H1 (cell line): Measurements from ENCODE around the gene LMX1A. TPM values are rescaled to one million over a fixed set of nuclear protein-coding genes. Genes with fewer than 3 reads are reported as not detected.

Experiments used
- CTCF ChIA-PET: fragments of 300-600 bp; sonication (Branson Sonifier 250); formaldehyde crosslinking; loops from one replicate; lab custom pipeline; 2021; ENCODE audit not compliant: partially characterized antibody; lab: Charles Lee
- POLR2A ChIA-PET: fragments of 300-600 bp; sonication (Branson Sonifier 250); formaldehyde crosslinking; loops from one replicate; lab custom pipeline; 2021; ENCODE audit warnings: inconsistent platforms; ENCODE audit not compliant: partially characterized antibody; lab: Charles Lee
- DNase-seq, 2 experiments: peaks; one replicate each; pipeline versions ENCODE4 v3.0.0 to v3.0.0-alpha.2; 2010 to 2022; ENCODE audit warnings: low spot score in 2 of 2, low read depth in 1 of 2, mixed read lengths in 1 of 2
- FAIRE-seq: peaks from 2 replicates; lab custom pipeline; 2011; peaks lifted over from hg19 to GRCh38; lab: Jason Lieb, UNC
- H2AFZ ChIP-seq: 2 replicates; pipeline ENCODE4 v1.8.1; 2012; ENCODE audit warnings: low read length, inconsistent platforms
- H2AK5ac ChIP-seq: 2 replicates; pipeline ENCODE4 v1.6.1; 2013; ENCODE audit warnings: low read depth, low read length
- H2BK120ac ChIP-seq: replicated peaks from 2 replicates; pipeline ENCODE3; 2013; ENCODE audit warnings: low read depth, low read length, inconsistent platforms
- H2BK12ac ChIP-seq: 2 replicates; pipeline ENCODE4 v1.6.1; 2013; ENCODE audit warnings: low read depth, low read length
- H2BK15ac ChIP-seq: 2 replicates; pipeline ENCODE4 v1.6.1; 2013; ENCODE audit warnings: low read length
- H2BK20ac ChIP-seq: 2 replicates; pipeline ENCODE4 v1.6.1; 2013; ENCODE audit warnings: low read length
- H2BK5ac ChIP-seq: 2 replicates; pipeline ENCODE4 v1.6.1; 2013; ENCODE audit warnings: low read depth, low read length
- H3K14ac ChIP-seq: 2 replicates; pipeline ENCODE4 v1.6.1; 2013; ENCODE audit warnings: inconsistent platforms; ENCODE audit not compliant: insufficient read length
- H3K18ac ChIP-seq: 2 replicates; pipeline ENCODE4 v1.6.1; 2013; ENCODE audit warnings: low read length; ENCODE audit errors: extremely low read depth
- H3K23ac ChIP-seq: 2 replicates; pipeline ENCODE4 v1.6.1; 2013; ENCODE audit warnings: inconsistent platforms; ENCODE audit not compliant: insufficient read length
- H3K23me2 ChIP-seq: 2 replicates; pipeline ENCODE4 v1.6.1; 2013; ENCODE audit warnings: low read depth, low read length
- H3K27ac ChIP-seq: 2 replicates; pipeline ENCODE4 v1.6.1; 2011; ENCODE audit warnings: low read depth, low read length, inconsistent platforms
- H3K27me3 ChIP-seq, 4 experiments: replicated peaks in 1 of 4; 1 replicate in 1 of 4; 2 replicates in 3 of 4; pipeline versions ENCODE4 v1.6.1 to v1.8.1; 2011 to 2013; ENCODE audit warnings: low read length in 3 of 4, mild to moderate bottlenecking in 3 of 4, inconsistent platforms in 2 of 4, mixed read lengths in 2 of 4, moderate library complexity in 1 of 4; ENCODE audit not compliant: control insufficient read depth in 3 of 4, insufficient read depth in 3 of 4; ENCODE audit errors: extremely low read depth in 1 of 4
- H3K36me3 ChIP-seq, 4 experiments: 2 replicates each; pipeline versions ENCODE4 v1.6.1 to v1.8.1; 2011 to 2013; ENCODE audit warnings: mild to moderate bottlenecking in 4 of 4, low read length in 3 of 4, moderate library complexity in 2 of 4, control low read depth in 1 of 4, inconsistent platforms in 1 of 4; ENCODE audit not compliant: insufficient read depth in 4 of 4, control insufficient read depth in 2 of 4
- H3K4ac ChIP-seq: replicated peaks from 2 replicates; pipeline ENCODE3; 2013; ENCODE audit warnings: low read length, low read depth, mixed read lengths, inconsistent platforms; ENCODE audit not compliant: insufficient read length
- H3K4me1 ChIP-seq, 4 experiments: replicated peaks in 1 of 4; 1 replicate in 1 of 4; 2 replicates in 3 of 4; pipeline versions ENCODE4 v1.6.1 to v1.8.1; 2011 to 2013; ENCODE audit warnings: low read length in 3 of 4, inconsistent platforms in 2 of 4, mixed read lengths in 1 of 4; ENCODE audit not compliant: insufficient read depth in 4 of 4, control insufficient read depth in 3 of 4
- H3K4me2 ChIP-seq, 2 experiments: 2 replicates each; pipeline versions ENCODE4 v1.6.1 to v1.8.1; 2011 to 2013; ENCODE audit warnings: low read depth in 2 of 2, low read length in 2 of 2, control low read depth in 1 of 2, inconsistent platforms in 1 of 2, mild to moderate bottlenecking in 1 of 2; ENCODE audit not compliant: insufficient read depth in 1 of 2
- H3K4me3 ChIP-seq, 4 experiments: fragments of 200-600, 300-600 bp in 1 of 4; sonication (generic), shearing (Covaris generic), sonication (Bioruptor Twin) in 1 of 4; 2 replicates each; pipeline versions ENCODE4 v1.5.1 to v1.8.1; 2011 to 2016; ENCODE audit warnings: low read length in 4 of 4, low read depth in 3 of 4, control low read depth in 2 of 4, inconsistent platforms in 2 of 4, mild to moderate bottlenecking in 2 of 4, mixed read lengths in 1 of 4, moderate library complexity in 1 of 4; ENCODE audit not compliant: insufficient read depth in 2 of 4; ENCODE audit errors: extremely low read depth in 1 of 4
- H3K56ac ChIP-seq: replicated peaks from 2 replicates; pipeline ENCODE3; 2013; ENCODE audit warnings: low read depth, mild to moderate bottlenecking, mixed read lengths, low read length, inconsistent platforms; ENCODE audit not compliant: insufficient read length
- H3K79me1 ChIP-seq: 2 replicates; pipeline ENCODE4 v1.6.1; 2013; ENCODE audit warnings: low read depth, low read length, control low read depth
- H3K79me2 ChIP-seq, 2 experiments: 2 replicates each; pipeline versions ENCODE4 v1.6.1 to v1.8.1; 2012 to 2013; ENCODE audit warnings: low read length in 2 of 2, mild to moderate bottlenecking in 2 of 2, inconsistent platforms in 1 of 2; ENCODE audit not compliant: insufficient read depth in 2 of 2, control insufficient read depth in 1 of 2
- H3K9ac ChIP-seq, 4 experiments: replicated peaks in 1 of 4; 1 replicate in 1 of 4; 2 replicates in 3 of 4; pipeline versions ENCODE4 v1.6.1 to v1.8.1; 2011 to 2013; ENCODE audit warnings: low read depth in 3 of 4, low read length in 3 of 4, control low read depth in 2 of 4, mild to moderate bottlenecking in 2 of 4, moderate library complexity in 2 of 4, inconsistent platforms in 1 of 4; ENCODE audit errors: extremely low read depth in 1 of 4
- H3K9me3 ChIP-seq, 2 experiments: 2 replicates each; pipeline versions ENCODE4 v1.6.1 to v1.8.1; 2012 to 2013; ENCODE audit warnings: mild to moderate bottlenecking in 2 of 2, moderate library complexity in 2 of 2, control low read depth in 1 of 2, inconsistent platforms in 1 of 2, low read depth in 1 of 2, low read length in 1 of 2, mixed read lengths in 1 of 2; ENCODE audit not compliant: insufficient read depth in 2 of 2
- H4K20me1 ChIP-seq, 2 experiments: replicated peaks in 1 of 2; 2 replicates each; pipeline versions ENCODE3 to v1.8.1; 2011 to 2013; ENCODE audit warnings: inconsistent platforms in 2 of 2, low read length in 2 of 2, mild to moderate bottlenecking in 1 of 2; ENCODE audit not compliant: insufficient read depth in 2 of 2, control insufficient read depth in 1 of 2
- H4K5ac ChIP-seq: 2 replicates; pipeline ENCODE4 v1.6.1; 2013; ENCODE audit warnings: low read length, low read depth, mixed read lengths, inconsistent platforms; ENCODE audit not compliant: insufficient read length
- H4K8ac ChIP-seq: 2 replicates; pipeline ENCODE4 v1.8.0; 2013; ENCODE audit warnings: mild to moderate bottlenecking, moderate library complexity, low read length, inconsistent platforms; ENCODE audit not compliant: insufficient read depth; ENCODE audit errors: extremely low read depth
- H4K91ac ChIP-seq: replicated peaks from 2 replicates; pipeline ENCODE3; 2013; ENCODE audit warnings: low read length, mixed read lengths, inconsistent platforms; ENCODE audit not compliant: insufficient read length
- E2F6 ChIP-seq: IDR thresholded peaks from 2 replicates; pipeline ENCODE4 v1.6.1; 2012; ENCODE audit warnings: inconsistent platforms
- EP300 ChIP-seq, 2 experiments: IDR thresholded peaks; 1 replicate in 1 of 2; 2 replicates in 1 of 2; pipeline ENCODE4 v1.6.1; 2011 to 2012; ENCODE audit warnings: low read depth in 2 of 2, low read length in 2 of 2, mild to moderate bottlenecking in 2 of 2, borderline replicate concordance in 1 of 2, inconsistent platforms in 1 of 2, moderate library complexity in 1 of 2
- JUND ChIP-seq: IDR thresholded peaks from 2 replicates; pipeline ENCODE4 v1.6.1; 2011; ENCODE audit warnings: mild to moderate bottlenecking, improper control_type of control experiment, low read length
- KDM4A ChIP-seq: IDR thresholded peaks from one replicate; pipeline ENCODE4 v1.7.1; 2012; ENCODE audit warnings: low read depth, mild to moderate bottlenecking, moderate library complexity, low read length, inconsistent platforms; ENCODE audit not compliant: severe bottlenecking
- PHF8 ChIP-seq: fragments of 200-600 bp; sonication (generic); conservative IDR thresholded peaks from 2 replicates; pipeline ENCODE4 v1.7.1; 2012; ENCODE audit warnings: low read depth, mild to moderate bottlenecking, inconsistent platforms, low read length, moderate library complexity
- POLR2AphosphoS5 ChIP-seq: IDR thresholded peaks from 2 replicates; pipeline ENCODE4 v1.6.1; 2011; ENCODE audit warnings: low read depth, low read length
- RBBP5 ChIP-seq: IDR thresholded peaks from 2 replicates; pipeline ENCODE4 v1.7.1; 2012; ENCODE audit warnings: low read depth, mild to moderate bottlenecking, inconsistent platforms, low read length, moderate library complexity, borderline replicate concordance
- SIX5 ChIP-seq: IDR thresholded peaks from 2 replicates; pipeline ENCODE4 v1.6.1; 2011; ENCODE audit warnings: mild to moderate bottlenecking, low read depth, low read length
- SP2 ChIP-seq: IDR thresholded peaks from 2 replicates; pipeline ENCODE4 v1.6.1; 2012; ENCODE audit warnings: mild to moderate bottlenecking, low read length, inconsistent platforms
- SP4 ChIP-seq: IDR thresholded peaks from 2 replicates; pipeline ENCODE4 v1.6.1; 2012; ENCODE audit warnings: low read length, inconsistent platforms
- SRF ChIP-seq: IDR thresholded peaks from 2 replicates; pipeline ENCODE4 v1.6.1; 2011; ENCODE audit warnings: mild to moderate bottlenecking, low read depth, low read length, moderate library complexity
- TAF1 ChIP-seq: IDR thresholded peaks from 2 replicates; pipeline ENCODE4 v1.6.1; 2011; ENCODE audit warnings: mild to moderate bottlenecking, low read depth, low read length
- USF2 ChIP-seq: IDR thresholded peaks from 2 replicates; pipeline ENCODE4 v1.6.1; 2011; ENCODE audit warnings: low read length, improper control_type of control experiment
- WGBS, 2 experiments: shearing (Covaris generic) in 1 of 2; methylation state at CpG; one replicate each; pipeline versions ENCODE4 v1.1.6 to v1.1.7; 2013 to 2015; ENCODE audit warnings: low lambda C conversion rate in 2 of 2, mixed read lengths in 2 of 2, inconsistent platforms in 1 of 2, low coverage in 1 of 2, missing lambda C conversion rate in 1 of 2; ENCODE audit not compliant: insufficient replicate concordance in 2 of 2, insufficient coverage in 1 of 2, insufficient read length in 1 of 2; ENCODE audit errors: extremely low coverage in 1 of 2, missing lambda C conversion rate in 1 of 2; 5-methylcytosine and 5-hydroxymethylcytosine counted together
- polyA plus RNA-seq, 7 experiments: library from polyadenylated mRNA; depleted of rRNA in 3 of 7; stranded (reverse) in 5 of 7; unstranded in 2 of 7; fragments of >200 nt in 5 of 7; fragments of 200-250 nt in 2 of 7; gene quantifications; 1 replicate in 5 of 7; 2 replicates in 1 of 7; 4 replicates in 1 of 7; pipeline versions ENCODE4 v1.2.1 to v1.2.3, GENCODE V29; 2011 to 2013; ENCODE audit warnings: missing spikeins in 2 of 7, mixed read lengths in 2 of 7
- total RNA-seq: library from RNA; stranded (reverse); fragmentation: NEBNext Ultra II Directional; extraction: Animal tissue kit (Norgen Biotek cat#: 25700); gene quantifications from 2 replicates; pipeline ENCODE4 v1.2.1, GENCODE V29; 2021

LMX1A gene
- total and polyA plus RNA-seq, 2 of the 8 experiments (the other 6 are each of a cell fraction or from before 2014, with no cell fraction given): not detected

- ChIA-PET POLR2A (no interaction called here), CTCF (interaction anchor here (0.6 to 11.7 kb wide), 6 partner anchors 12 to 268 kb away, joined by 3 to 220 read pairs (median 8); no protein-coding TSS in a partner anchor)
- Histone ChIP-seq H2BK15ac (no peak overlapping the region), H3K27me3 (no peaks in the 10 kb centered on the region), H2AK5ac (no peak overlapping the region), H3K14ac (no peak overlapping the region), H4K91ac (no peak overlapping the region), H2BK120ac (no peak overlapping the region), H2BK20ac (no peak overlapping the region), H3K4me3 (no peak overlapping the region), H3K56ac (no peak overlapping the region), H4K8ac (no peak overlapping the region), H3K18ac (no peak overlapping the region), H3K4me2 (no peak overlapping the region), H3K9ac (no peak overlapping the region), H2BK5ac (no peak overlapping the region), H2BK12ac (no peak overlapping the region), H3K4me1 (no peaks in the 10 kb centered on the region; a peak in 1 of 7 replicates), H3K4ac (no peak overlapping the region), H4K5ac (no peak overlapping the region), H2AFZ (peak overlapping the region; percentile 88; the same call in 1 of the 2 replicates), H4K20me1 (peaks cover 0 to 2% of the 10 kb centered on the region in 2 experiments), H3K36me3 (no peaks in the 10 kb centered on the region), H3K79me1 (peaks cover 4% of the 10 kb centered on the region; the same call in 1 of the 2 replicates), H3K23ac (no peak overlapping the region), H3K79me2 (no peaks in the 10 kb centered on the region), H3K27ac (no peak overlapping the region), H3K9me3 (no peaks in the 10 kb centered on the region), H3K23me2 (no peaks in the 10 kb centered on the region; the same call in 1 of the 2 replicates)
- DNase-seq: no peak
- no peak for FAIRE-seq
- 59% methylated on average over 4 of the region's 4 CpGs; no CpG with 5 or more reads in 1 of the 2 experiments for WGBS, 2 experiments
- TF ChIP-seq SIX5 (no peak), TAF1 (no peak), USF2 (no peak), E2F6 (no peak), PHF8 (no peak), SRF (no peak), JUND (no peak), SP2 (no peak), RBBP5 (no peak), SP4 (no peak), KDM4A (no peak), EP300 (IDR thresholded peaks at IDR 0.05; ENCODE audit: borderline replicate concordance in 1 of 2, low read depth in 2 of 2, low read length in 2 of 2) (no peak), POLR2AphosphoS5 (no peak)
Observed at GRCh38 chr1:165397944-165398343, 41.4 kb upstream of the LMX1A start.
